ENCODE measurements around the gene TOR4A. TPM values are rescaled to one million over a fixed set of nuclear protein-coding genes. Genes with fewer than 3 reads are reported as not detected.
A peak's percentile ranks its signal among the peaks of the same experiment; 100 is the strongest.

Gene TOR4A
- total and polyA plus RNA-seq, 10 of the 15 experiments (the other 5 are each of a cell fraction or from before 2014, with no cell fraction given): 2.0 to 19.9 (median 3.7) TPM

DNA sequence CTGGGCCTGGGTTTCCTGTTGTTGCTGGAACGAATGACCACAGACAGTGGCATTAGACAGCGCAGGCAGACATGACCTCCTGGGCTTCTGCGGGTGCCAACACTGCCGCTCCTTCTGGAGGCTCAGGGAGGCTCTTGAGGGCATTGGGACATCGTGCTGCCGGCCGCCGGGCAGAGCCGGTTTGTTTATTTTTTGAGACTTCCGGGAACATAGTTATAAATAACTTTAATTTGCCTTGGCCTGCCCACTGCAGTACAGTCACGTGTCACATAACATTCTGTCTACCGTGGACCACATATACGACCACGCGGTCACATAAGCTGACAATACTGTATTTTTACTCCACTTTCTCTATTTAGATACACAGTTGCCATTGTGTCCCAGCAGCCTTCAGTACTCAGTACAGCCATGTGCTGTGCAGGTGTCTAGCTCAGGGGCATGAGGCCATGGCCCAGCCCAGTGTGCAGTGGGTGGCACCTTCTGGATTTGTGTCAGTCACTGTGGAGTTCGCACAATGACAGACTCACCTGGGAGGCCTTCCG lies 8.2 kb upstream of the TOR4A start:
- ChIA-PET POLR2A (interaction anchor here (0.6 to 1.0 kb wide), 3 partner anchors 27 to 88 kb away, joined by 3 read pairs; partner anchors contain the start of gene TPRN), SMC1A (ENCODE audit: uncharacterized antibody, unreplicated experiment) (no interaction called here), RAD21 (ENCODE audit: unreplicated experiment) (interaction anchor here (0.7 to 1.9 kb wide), 2 partner anchors 8 to 28 kb away, joined by 3 to 5 read pairs; partner anchors contain the start of genes TOR4A and TUBB4B), CTCF (interaction anchor here (1.1 to 2.6 kb wide), 2 partner anchors 32 to 33 kb away, joined by 4 to 11 read pairs; no protein-coding TSS in a partner anchor)
- Histone ChIP-seq H4K20me1 (ENCODE audit: control insufficient read depth, insufficient read depth) (no peaks in the 10 kb centered on the region), H3K4me3 (peak overlapping the region; percentile 46; the same call in 1 of the 2 replicates), H3K36me3 (ENCODE audit: control insufficient read depth in 2 of 2, insufficient read depth in 2 of 2, low read length in 1 of 2) (peaks cover 6 to 16% of the 10 kb centered on the region in 2 experiments; a peak in 3 of 4 replicates), H3K9me3 (replicated peaks; ENCODE audit: control insufficient read depth, insufficient read depth, low read length) (no peaks in the 10 kb centered on the region), H3K4me1 (ENCODE audit: control insufficient read depth, insufficient read depth, low read length) (peaks cover 22% of the 10 kb centered on the region), H3K27me3 (replicated peaks in 1 of 2; ENCODE audit: control insufficient read depth in 2 of 2, insufficient read depth in 2 of 2, low read length in 1 of 2) (no peaks in the 10 kb centered on the region), H3K9ac (ENCODE audit: control insufficient read depth, insufficient read depth, low read length) (peak overlapping the region; percentile 28; the same call in 1 of the 2 replicates), H2AFZ (ENCODE audit: control insufficient read depth, low read depth, low read length) (no peak overlapping the region), H3K79me2 (ENCODE audit: control insufficient read depth, insufficient read depth, low read length) (0 out of 2 replicates have a peak, but pooled peaks cover 2% of the 10 kb centered on the region), H3K4me2 (ENCODE audit: control insufficient read depth, insufficient read depth) (peak overlapping the region; percentile 68), H3K27ac (ENCODE audit: control insufficient read depth, insufficient read depth) (peak overlapping the region; percentile 47)
- ATAC-seq (peak; percentile 64), DNase-seq (ENCODE audit: low read depth, low spot score) (peak; percentile 34), FAIRE-seq (peak; percentile 91)
- intact Hi-C loops (cut with micrococcal nuclease; ENCODE audit: unreplicated experiment): no loop called here
- BruUV-seq (replicated peaks): no TSS peak
- 8% methylated on average over 17 of the region's 17 CpGs for WGBS (ENCODE audit: insufficient coverage, insufficient replicate concordance, low lambda C conversion rate, missing lambda C conversion rate)
- in situ Hi-C loops (cut with MboI): no loop called here
- TF ChIP-seq, protein P1, sequence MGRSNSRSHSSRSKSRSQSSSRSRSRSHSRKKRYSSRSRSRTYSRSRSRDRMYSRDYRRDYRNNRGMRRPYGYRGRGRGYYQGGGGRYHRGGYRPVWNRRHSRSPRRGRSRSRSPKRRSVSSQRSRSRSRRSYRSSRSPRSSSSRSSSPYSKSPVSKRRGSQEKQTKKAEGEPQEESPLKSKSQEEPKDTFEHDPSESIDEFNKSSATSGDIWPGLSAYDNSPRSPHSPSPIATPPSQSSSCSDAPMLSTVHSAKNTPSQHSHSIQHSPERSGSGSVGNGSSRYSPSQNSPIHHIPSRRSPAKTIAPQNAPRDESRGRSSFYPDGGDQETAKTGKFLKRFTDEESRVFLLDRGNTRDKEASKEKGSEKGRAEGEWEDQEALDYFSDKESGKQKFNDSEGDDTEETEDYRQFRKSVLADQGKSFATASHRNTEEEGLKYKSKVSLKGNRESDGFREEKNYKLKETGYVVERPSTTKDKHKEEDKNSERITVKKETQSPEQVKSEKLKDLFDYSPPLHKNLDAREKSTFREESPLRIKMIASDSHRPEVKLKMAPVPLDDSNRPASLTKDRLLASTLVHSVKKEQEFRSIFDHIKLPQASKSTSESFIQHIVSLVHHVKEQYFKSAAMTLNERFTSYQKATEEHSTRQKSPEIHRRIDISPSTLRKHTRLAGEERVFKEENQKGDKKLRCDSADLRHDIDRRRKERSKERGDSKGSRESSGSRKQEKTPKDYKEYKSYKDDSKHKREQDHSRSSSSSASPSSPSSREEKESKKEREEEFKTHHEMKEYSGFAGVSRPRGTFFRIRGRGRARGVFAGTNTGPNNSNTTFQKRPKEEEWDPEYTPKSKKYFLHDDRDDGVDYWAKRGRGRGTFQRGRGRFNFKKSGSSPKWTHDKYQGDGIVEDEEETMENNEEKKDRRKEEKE (IDR thresholded peaks at IDR 0.05): no peak
- TF ChIP-seq WRNIP1 (IDR thresholded peaks at IDR 0.05; ENCODE audit: borderline replicate concordance, low read depth, low read length): no peak
- TF ChIP-seq ZSCAN29 (IDR thresholded peaks at IDR 0.05): no peak
- TF ChIP-seq NFIC (IDR thresholded peaks at IDR 0.05; ENCODE audit: low read depth, low read length): no peak
- no peak for TF ChIP-seq SMARCA5 (IDR thresholded peaks at IDR 0.05)
- TF ChIP-seq ESRRA (IDR thresholded peaks at IDR 0.05; ENCODE audit: low read length): no peak
- TF ChIP-seq GATAD2B (conservative IDR thresholded peaks at IDR 0.05; ENCODE audit: low read depth): no peak
- TF ChIP-seq, protein P2, sequence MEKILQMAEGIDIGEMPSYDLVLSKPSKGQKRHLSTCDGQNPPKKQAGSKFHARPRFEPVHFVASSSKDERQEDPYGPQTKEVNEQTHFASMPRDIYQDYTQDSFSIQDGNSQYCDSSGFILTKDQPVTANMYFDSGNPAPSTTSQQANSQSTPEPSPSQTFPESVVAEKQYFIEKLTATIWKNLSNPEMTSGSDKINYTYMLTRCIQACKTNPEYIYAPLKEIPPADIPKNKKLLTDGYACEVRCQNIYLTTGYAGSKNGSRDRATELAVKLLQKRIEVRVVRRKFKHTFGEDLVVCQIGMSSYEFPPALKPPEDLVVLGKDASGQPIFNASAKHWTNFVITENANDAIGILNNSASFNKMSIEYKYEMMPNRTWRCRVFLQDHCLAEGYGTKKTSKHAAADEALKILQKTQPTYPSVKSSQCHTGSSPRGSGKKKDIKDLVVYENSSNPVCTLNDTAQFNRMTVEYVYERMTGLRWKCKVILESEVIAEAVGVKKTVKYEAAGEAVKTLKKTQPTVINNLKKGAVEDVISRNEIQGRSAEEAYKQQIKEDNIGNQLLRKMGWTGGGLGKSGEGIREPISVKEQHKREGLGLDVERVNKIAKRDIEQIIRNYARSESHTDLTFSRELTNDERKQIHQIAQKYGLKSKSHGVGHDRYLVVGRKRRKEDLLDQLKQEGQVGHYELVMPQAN (conservative IDR thresholded peaks at IDR 0.05): 0 out of 2 replicates have a peak, but pooled peaks have one; percentile 39
- TF ChIP-seq, protein P3, sequence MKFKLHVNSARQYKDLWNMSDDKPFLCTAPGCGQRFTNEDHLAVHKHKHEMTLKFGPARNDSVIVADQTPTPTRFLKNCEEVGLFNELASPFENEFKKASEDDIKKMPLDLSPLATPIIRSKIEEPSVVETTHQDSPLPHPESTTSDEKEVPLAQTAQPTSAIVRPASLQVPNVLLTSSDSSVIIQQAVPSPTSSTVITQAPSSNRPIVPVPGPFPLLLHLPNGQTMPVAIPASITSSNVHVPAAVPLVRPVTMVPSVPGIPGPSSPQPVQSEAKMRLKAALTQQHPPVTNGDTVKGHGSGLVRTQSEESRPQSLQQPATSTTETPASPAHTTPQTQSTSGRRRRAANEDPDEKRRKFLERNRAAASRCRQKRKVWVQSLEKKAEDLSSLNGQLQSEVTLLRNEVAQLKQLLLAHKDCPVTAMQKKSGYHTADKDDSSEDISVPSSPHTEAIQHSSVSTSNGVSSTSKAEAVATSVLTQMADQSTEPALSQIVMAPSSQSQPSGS (IDR thresholded peaks at IDR 0.05; ENCODE audit: low read length): no peak
- peak; percentile 66; the same call in 1 of the 2 replicates for TF ChIP-seq MEF2A (IDR thresholded peaks at IDR 0.05; ENCODE audit: insufficient read depth, low read depth, low read length)
- TF ChIP-seq, protein P4, sequence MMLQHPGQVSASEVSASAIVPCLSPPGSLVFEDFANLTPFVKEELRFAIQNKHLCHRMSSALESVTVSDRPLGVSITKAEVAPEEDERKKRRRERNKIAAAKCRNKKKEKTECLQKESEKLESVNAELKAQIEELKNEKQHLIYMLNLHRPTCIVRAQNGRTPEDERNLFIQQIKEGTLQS (IDR thresholded peaks at IDR 0.05; ENCODE audit: borderline replicate concordance, extremely low read depth, low read depth, low read length): peak; percentile 12; the same call in 1 of the 2 replicates
- peak; percentile 81 to 84 for TF ChIP-seq BHLHE40 (IDR thresholded peaks at IDR 0.05; ENCODE audit: borderline replicate concordance in 1 of 2, low read depth in 2 of 2, low read length in 1 of 2)
- TF ChIP-seq CBFB (IDR thresholded peaks at IDR 0.05; ENCODE audit: low read depth): no peak
- TF ChIP-seq SREBF1 (IDR thresholded peaks at IDR 0.05; ENCODE audit: low read length): no peak

All from GM12878 (cell line).